Fibroblast of upper back skin (primary cell): ENCODE measurements around the gene PCSK5.
A peak's percentile ranks its signal among the peaks of the same experiment; 100 is the strongest.

Experiments
- DNase-seq: peaks from one replicate; pipeline ENCODE4 v3.0.0-alpha.2; 2013

The PCSK5 gene

GRCh38 chr9:76370396-76371023, 480.0 kb downstream of the PCSK5 start:
- DNase-seq, result no peak

GRCh38 chr9:76371901-76372300, 481.4 kb downstream of the PCSK5 start:
- peak; percentile 88 for DNase-seq

DNA sequence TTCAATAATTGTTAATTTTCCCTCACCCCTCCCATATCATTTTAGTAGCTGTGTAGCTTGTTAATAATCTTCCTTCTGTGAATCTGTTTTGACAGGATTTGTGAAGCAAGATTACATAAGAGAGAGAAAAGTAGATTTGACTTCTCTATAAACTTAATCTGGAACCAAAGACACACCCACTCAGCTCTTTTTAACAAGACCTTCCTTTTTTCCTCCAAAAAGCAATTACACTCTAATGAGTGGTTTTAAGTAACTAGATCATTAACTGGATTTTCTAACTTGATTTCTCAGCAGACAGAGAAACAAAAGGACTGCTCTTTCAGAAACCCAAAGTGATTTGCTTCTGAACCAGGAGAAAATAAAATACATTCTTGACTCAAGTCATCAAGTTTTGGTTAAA, 481.9 kb downstream of the PCSK5 start:
- no peak for DNase-seq

DNA sequence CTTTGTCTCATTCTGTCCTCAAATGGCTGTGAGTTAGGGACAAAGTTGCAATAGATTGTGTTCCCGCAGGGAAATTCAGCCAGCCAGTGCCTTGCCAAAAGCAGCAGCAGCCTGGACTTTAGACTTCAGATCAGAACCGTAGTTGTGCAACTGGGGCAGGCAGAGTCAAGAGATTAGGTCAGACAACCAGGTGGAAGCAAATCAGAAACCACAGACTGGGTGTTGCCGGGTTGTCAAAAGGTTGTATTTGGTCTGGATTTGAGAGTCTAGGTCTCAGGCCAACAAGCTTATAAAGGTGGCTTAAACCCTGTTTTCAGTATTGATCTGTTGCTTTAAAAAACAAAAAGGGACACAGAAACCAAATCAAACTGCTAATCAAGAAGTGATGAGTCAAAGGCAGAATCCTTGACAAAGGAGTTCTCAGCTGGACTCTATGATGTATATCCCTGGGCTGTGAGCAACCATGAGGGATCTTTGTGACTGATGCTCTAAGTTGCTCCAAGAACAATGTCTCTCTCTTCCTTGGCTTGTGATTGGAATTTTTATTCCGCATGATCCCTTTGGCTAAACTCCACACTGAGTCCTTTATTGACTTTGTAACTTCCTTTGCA, 482.8 kb downstream of the PCSK5 start:
- peak; percentile 71 for DNase-seq

DNA sequence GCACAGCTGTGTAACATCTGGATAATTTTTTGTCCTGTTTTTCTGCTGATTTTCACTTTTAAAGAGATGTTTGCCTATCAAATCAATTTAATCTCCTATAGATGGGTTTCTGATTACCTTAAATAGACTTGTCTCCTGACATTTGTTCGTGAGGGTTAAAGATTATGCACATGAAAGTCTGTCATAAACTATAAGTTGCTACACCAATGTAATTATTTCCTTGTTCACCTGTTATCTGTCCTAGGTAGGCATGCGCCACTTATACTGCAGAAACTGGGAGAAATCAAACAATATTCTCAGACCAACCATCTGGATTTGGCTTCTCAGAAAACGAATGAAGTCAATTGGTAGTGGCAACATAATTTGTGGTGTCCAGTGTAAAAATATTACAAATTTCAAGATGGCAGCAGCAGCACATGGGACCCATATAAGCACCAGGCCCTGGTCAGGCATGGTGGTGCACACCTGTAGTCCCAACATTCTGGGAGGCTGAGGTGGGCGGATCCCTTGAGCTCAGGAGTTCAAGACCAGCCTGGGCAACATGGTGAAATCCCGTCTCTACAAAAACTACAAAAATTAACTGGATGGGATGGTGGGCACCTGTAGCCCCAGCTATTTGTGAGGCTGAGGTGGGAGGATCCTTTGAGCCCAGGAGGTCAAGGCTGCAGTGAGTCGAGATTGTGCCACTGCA, 483.5 kb downstream of the PCSK5 start:
- DNase-seq, result no peak

GRCh38 chr9:76374783-76375559, 484.5 kb downstream of the PCSK5 start:
- peak; percentile 87 for DNase-seq

DNA sequence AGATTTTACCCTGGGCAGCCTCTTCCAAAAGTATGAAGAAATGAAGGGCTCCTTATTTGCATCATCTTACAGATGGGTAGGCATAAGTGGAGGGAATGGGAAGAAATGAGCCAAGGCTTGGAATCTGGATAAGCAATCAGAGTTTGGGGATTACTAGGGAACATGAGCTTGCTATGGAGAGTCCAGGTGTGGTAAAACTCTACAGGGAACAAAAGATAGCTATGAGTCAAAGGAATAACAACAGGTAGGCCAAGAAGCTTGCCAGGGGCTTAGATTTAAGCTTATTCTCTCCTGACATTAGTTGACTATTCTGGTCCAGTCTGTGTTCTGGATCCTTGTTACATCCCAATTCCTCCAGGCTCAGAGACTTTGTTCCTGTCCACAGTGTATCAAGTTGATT, 487.3 kb downstream of the PCSK5 start:
- no peak for DNase-seq

DNA sequence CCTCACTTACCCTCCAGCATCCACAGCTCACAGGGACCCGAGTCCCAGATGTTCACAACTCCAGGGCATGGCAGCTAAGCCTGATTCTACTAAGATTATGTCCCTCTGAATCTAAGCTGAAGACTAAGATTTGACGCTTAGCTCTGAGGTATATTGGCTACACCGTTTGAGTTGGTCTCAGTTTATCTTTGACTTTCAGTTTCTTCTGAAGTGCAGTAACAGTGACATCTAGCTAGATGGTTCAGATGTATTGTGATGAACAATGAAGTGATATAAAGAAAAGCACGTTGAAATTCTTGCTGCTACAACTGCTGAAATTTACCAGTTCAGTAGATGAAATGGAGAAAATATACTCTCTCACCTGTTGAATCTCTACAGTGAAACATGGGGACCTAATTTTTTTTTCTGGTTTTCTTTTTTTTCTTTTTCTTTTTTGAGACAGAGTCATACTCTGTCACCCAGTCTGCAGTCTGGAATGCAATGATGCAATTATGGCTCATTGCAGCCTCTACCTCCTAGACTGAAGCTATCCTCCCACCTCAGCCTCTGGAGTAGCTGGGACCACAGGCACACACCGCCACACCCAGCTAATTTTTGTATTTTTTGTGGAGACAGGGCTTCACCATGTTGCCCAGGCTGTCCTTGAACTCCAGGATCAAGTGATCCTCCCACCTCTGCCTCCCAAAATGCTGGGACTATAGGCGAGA, 488.0 kb downstream of the PCSK5 start:
- no peak for DNase-seq

GRCh38 chr9:76379494-76379893, 489.0 kb downstream of the PCSK5 start:
- no peak for DNase-seq

DNA sequence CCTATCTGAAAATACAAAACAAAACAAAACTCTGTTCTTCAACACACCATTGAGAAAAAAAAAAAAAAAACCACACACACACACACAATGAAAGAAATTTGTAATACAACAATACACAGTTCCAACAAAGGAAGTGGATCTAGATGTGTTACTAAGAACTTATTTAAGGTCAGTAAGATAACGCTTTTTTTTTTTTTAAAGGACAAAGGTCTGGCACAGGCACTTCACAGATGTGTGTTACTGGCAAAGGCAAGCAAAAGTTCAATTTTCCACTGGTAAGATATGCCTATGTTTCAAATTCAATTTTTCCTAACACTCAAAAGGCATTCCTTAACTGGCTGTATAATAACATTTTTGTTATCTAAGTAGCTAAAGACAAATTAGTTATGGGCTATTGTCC, 500.2 kb downstream of the PCSK5 start:
- DNase-seq, result no peak

DNA sequence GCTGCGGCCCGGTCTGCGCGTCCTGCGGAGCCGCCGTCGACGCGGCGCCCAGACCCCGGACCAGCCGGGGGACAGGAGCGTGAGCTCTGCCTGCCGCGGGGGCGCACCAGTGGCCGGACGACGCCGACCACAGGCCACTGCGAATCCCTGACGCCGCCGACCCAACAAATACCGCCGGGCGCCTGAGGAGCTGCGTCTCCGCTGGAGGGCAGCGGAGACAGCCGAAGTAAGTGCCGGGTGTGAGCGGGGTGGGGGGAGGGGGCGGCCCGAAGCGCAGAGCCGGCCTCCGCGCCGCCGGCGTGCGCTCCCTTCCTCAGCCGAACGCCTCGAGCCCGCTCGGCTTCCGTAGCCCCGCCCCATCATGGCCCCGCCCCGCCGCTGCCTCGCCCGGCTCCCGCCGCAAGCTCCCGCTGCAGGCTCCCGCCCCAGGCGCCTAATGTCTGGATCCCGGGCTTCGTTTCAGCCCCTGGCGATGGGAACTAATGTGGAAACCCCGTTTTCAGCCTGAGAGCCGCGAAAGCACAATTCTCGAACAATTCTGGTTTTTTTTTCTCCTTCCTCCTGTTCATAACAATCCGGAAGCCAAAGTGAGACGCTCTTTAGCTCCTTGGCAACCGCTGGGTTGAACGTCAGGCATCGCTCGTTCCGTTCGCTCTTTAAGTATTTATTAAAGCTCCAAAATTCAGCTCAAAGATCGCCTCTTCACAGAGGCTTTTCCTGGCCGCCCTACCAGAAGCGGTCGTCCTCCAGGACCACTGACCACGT, 503.9 kb downstream of the PCSK5 start, which contains the start of gene RFK:
TSS of gene RFK (minus strand) at position 232 of the 765 bp plus-strand sequence. CDS start 255 bp downstream, outside the sequence.
- peak; percentile 92 for DNase-seq

- no peak for DNase-seq
These were observed 504.4 kb downstream of the PCSK5 start for GRCh38 chr9:76394960-76395252.

DNA sequence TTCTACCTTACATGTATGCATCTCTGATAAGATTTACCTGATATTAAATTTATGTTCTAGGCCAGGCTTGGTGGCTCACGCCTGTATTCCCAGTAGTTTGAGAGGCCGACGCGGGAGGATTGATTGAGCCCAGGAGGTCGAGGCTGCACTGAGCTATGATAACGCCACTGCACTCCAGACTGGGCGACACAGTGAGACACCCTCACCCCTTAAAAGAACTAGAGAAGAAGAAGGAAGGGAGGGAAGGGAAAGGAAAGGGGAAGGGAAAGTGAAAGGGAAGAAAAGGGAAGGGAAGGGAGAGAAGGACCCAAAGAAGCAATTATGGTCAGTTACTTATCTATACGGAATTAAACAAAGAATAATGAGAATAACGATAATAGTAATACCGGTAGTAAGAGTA, 504.9 kb downstream of the PCSK5 start:
- no peak for DNase-seq

DNA sequence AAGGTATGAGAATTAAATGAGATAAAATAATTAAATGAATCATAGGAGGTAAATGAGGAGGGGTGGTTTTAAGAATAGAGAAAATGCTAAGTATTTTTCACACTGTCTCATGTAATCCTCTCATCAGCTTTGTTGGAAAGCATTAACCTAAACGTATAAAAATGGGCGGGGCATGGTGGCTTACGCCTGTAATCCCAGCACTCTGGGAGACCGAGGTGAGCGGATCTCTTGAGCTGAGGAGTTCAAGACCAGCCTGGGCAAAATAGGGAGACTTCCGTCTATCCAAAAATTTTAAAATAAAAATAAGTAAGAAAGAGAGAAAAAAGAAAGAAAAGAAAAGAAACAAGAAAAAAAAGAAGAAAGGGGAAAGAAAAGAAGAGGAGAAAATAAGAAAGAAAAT, 505.7 kb downstream of the PCSK5 start:
- no peak for DNase-seq

DNA sequence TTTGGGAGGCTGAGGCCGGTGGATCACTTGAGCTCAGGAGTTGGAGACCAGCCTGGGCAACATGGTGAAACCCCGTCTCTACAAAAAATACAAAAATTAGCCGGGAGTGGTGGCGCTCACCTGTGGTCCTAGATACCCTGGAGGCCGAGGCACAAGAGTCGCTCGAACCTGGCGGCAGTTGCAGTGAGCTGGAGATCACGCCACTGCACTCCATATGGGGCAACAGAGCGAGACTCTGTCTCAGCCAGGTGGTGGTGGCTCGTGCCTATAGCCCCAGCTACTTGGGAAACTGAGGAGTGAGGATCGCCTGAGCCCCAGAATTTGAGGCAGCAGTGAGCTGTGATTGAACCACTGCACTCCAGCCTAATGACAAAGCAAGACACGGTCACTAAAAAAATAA, 506.1 kb downstream of the PCSK5 start:
- no peak for DNase-seq

GRCh38 chr9:76399856-76400255, 509.4 kb downstream of the PCSK5 start:
- no peak for DNase-seq

DNA sequence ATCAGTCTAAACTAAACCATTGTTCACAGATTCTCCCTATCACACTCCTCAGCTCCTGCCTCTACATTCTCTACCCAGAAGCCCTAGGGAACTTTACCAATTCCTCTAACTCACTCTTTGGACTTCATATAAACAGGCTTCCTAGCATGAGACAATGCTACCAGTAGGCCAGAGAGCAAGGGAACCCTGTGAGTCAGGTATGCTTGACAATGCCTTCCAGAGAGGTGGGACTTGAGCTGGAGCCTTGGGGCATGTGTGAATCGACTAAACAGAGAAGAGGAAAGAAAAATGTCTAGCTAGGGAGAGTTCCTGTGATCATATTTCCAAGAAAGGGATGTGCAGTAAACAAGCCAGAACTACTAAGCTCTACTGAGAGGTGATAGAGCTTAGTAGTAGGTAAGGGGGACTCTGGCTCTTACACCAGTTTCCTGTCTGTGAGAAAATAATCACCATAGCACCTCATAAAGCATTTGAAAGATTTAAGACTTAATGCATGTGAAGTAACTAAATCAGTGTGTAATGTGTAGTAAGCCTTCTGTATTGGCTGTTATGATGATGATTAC, 510.1 kb downstream of the PCSK5 start:
- DNase-seq, result no peak

DNA sequence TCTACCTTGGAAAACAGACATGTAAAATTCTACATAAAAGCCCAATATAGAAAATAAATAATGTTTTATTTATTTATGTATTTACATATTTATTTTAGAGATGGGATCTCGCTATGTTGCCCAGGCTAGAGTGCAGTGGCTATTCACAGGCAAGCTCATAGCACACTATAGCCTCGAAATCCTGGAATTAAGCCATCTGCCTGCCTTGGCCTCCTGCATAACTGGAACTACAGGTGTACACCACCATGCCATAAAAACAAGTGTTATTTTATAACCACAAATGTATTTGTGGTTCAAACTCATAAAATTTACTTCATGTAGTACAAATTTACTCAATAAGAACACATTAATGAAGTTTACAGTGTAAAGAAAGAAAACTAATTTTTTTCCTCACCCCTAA, 510.7 kb downstream of the PCSK5 start:
- DNase-seq, result no peak

- peak; percentile 23 for DNase-seq
These were observed 511.3 kb downstream of the PCSK5 start for GRCh38 chr9:76401580-76402354.

GRCh38 chr9:76403352-76403751, 512.9 kb downstream of the PCSK5 start:
- DNase-seq, result peak; percentile 86

GRCh38 chr9:76404401-76404800, 513.9 kb downstream of the PCSK5 start:
- no peak for DNase-seq
